DOHH2 (cell line): Measurements from ENCODE around the gene FGF21.

Experiments
- EZH2phosphoT487 ChIP-seq: fragments of 200-600 bp; sonication (generic); IDR thresholded peaks from 2 replicates; pipeline ENCODE4 v1.6.1; 2017; ENCODE audit warnings: borderline replicate concordance, mild to moderate bottlenecking, antibody characterized with exemption, low read length, moderate library complexity, mixed read lengths
- TF ChIP-seq, protein P1 (sequence below): fragments of 200-600 bp; sonication (generic); IDR thresholded peaks from one replicate; pipeline ENCODE4 v1.5.1; 2014; ENCODE audit warnings: antibody characterized with exemption, mild to moderate bottlenecking, low read depth, low read length; ENCODE audit not compliant: poor library complexity, severe bottlenecking

DNA sequence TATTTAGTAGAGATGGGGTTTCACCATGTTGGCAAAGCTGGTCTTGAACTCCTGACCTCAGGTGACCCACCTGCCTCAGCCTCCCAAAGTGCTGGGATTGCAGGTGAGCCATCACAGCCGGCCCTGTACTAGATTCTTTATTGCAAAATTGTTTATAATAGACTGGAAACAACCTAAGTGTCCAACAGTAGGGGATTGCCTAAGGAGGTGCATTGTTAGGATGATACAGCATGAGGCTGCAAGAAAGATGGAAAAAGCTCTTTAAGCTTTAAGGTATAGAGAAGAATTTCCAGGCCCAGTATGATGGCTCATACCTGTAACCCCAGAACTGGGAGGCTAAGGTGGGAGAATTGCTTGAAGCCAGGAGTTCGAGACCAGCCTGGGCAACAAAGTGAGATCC is 47.3 kb downstream of the FGF21 start:
- TF ChIP-seq, protein P1, sequence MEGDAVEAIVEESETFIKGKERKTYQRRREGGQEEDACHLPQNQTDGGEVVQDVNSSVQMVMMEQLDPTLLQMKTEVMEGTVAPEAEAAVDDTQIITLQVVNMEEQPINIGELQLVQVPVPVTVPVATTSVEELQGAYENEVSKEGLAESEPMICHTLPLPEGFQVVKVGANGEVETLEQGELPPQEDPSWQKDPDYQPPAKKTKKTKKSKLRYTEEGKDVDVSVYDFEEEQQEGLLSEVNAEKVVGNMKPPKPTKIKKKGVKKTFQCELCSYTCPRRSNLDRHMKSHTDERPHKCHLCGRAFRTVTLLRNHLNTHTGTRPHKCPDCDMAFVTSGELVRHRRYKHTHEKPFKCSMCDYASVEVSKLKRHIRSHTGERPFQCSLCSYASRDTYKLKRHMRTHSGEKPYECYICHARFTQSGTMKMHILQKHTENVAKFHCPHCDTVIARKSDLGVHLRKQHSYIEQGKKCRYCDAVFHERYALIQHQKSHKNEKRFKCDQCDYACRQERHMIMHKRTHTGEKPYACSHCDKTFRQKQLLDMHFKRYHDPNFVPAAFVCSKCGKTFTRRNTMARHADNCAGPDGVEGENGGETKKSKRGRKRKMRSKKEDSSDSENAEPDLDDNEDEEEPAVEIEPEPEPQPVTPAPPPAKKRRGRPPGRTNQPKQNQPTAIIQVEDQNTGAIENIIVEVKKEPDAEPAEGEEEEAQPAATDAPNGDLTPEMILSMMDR = no peak
- TF ChIP-seq EZH2phosphoT487 = no peak
